Measurements from ENCODE around the gene LDB1.

LDB1 gene

GRCh38 chr10:102150970-102151773, 31.0 kb upstream of the LDB1 start:
- DNase-seq (ENCODE audit: low read depth in 1 of 2, low spot score in 1 of 2): no peak
- TF ChIP-seq JUND (IDR thresholded peaks at IDR 0.05; ENCODE audit: low read depth): no peak
- in situ Hi-C loops (cut with HindIII; ENCODE audit: low pct_unique_long_range_greater_than_20kb, low sequenced_read_pairs): no loop called here

GRCh38 chr10:102148275-102148674, 28.1 kb upstream of the LDB1 start:
- in situ Hi-C loops (cut with HindIII; ENCODE audit: low pct_unique_long_range_greater_than_20kb, low sequenced_read_pairs): no loop called here
- TF ChIP-seq JUND (IDR thresholded peaks at IDR 0.05; ENCODE audit: low read depth): no peak
- no peak for DNase-seq (ENCODE audit: low read depth in 1 of 2, low spot score in 1 of 2)

GRCh38 chr10:102147561-102147960, 27.4 kb upstream of the LDB1 start:
- no peak for TF ChIP-seq JUND (IDR thresholded peaks at IDR 0.05; ENCODE audit: low read depth)
- in situ Hi-C loops (cut with HindIII; ENCODE audit: low pct_unique_long_range_greater_than_20kb, low sequenced_read_pairs): no loop called here
- no peak for DNase-seq (ENCODE audit: low read depth in 1 of 2, low spot score in 1 of 2)

GRCh38 chr10:102146971-102147428, 26.8 kb upstream of the LDB1 start:
- no peak for TF ChIP-seq JUND (IDR thresholded peaks at IDR 0.05; ENCODE audit: low read depth)
- in situ Hi-C loops (cut with HindIII; ENCODE audit: low pct_unique_long_range_greater_than_20kb, low sequenced_read_pairs): no loop called here
- DNase-seq (ENCODE audit: low read depth in 1 of 2, low spot score in 1 of 2): no peak

GRCh38 chr10:102141583-102142107, 21.5 kb upstream of the LDB1 start:
- no peak for TF ChIP-seq JUND (IDR thresholded peaks at IDR 0.05; ENCODE audit: low read depth)
- no peak for DNase-seq (ENCODE audit: low read depth in 1 of 2, low spot score in 1 of 2)
- in situ Hi-C loops (cut with HindIII; ENCODE audit: low pct_unique_long_range_greater_than_20kb, low sequenced_read_pairs): no loop called here

- DNase-seq (ENCODE audit: low read depth in 1 of 2, low spot score in 1 of 2): no peak
- in situ Hi-C loops (cut with HindIII; ENCODE audit: low pct_unique_long_range_greater_than_20kb, low sequenced_read_pairs): no loop called here
- no peak for TF ChIP-seq JUND (IDR thresholded peaks at IDR 0.05; ENCODE audit: low read depth)
These were observed 20.9 kb upstream of the LDB1 start for GRCh38 chr10:102140913-102141540.

GRCh38 chr10:102140218-102140617, 20.1 kb upstream of the LDB1 start:
- in situ Hi-C loops (cut with HindIII; ENCODE audit: low pct_unique_long_range_greater_than_20kb, low sequenced_read_pairs): no loop called here
- no peak for TF ChIP-seq JUND (IDR thresholded peaks at IDR 0.05; ENCODE audit: low read depth)
- no peak for DNase-seq (ENCODE audit: low read depth in 1 of 2, low spot score in 1 of 2)

GRCh38 chr10:102139281-102140110, 19.3 kb upstream of the LDB1 start:
- DNase-seq (ENCODE audit: low read depth in 1 of 2, low spot score in 1 of 2): no peak
- TF ChIP-seq JUND (IDR thresholded peaks at IDR 0.05; ENCODE audit: low read depth): no peak
- in situ Hi-C loops (cut with HindIII; ENCODE audit: low pct_unique_long_range_greater_than_20kb, low sequenced_read_pairs): no loop called here

GRCh38 chr10:102135956-102136526, 15.9 kb upstream of the LDB1 start:
- DNase-seq (ENCODE audit: low read depth in 1 of 2, low spot score in 1 of 2): no peak
- in situ Hi-C loops (cut with HindIII; ENCODE audit: low pct_unique_long_range_greater_than_20kb, low sequenced_read_pairs): no loop called here
- no peak for TF ChIP-seq JUND (IDR thresholded peaks at IDR 0.05; ENCODE audit: low read depth)

GRCh38 chr10:102134416-102134815, 14.2 kb upstream of the LDB1 start:
- in situ Hi-C loops (cut with HindIII; ENCODE audit: low pct_unique_long_range_greater_than_20kb, low sequenced_read_pairs): no loop called here
- TF ChIP-seq JUND (IDR thresholded peaks at IDR 0.05; ENCODE audit: low read depth): no peak
- no peak for DNase-seq (ENCODE audit: low read depth in 1 of 2, low spot score in 1 of 2)

GRCh38 chr10:102133373-102134195, 13.4 kb upstream of the LDB1 start:
- no peak for TF ChIP-seq JUND (IDR thresholded peaks at IDR 0.05; ENCODE audit: low read depth)
- peak; percentile 59 to 85 for DNase-seq (ENCODE audit: low read depth in 1 of 2, low spot score in 1 of 2)
- in situ Hi-C loops (cut with HindIII; ENCODE audit: low pct_unique_long_range_greater_than_20kb, low sequenced_read_pairs): no loop called here

All from T47D (cell line).